ENCODE measurements around the gene JCAD.

GRCh38 chr10:30047430-30047829 is 12.0 kb downstream of the JCAD start:
- TF ChIP-seq POLR2A (IDR thresholded peaks at IDR 0.05; ENCODE audit: low read depth) (no peak), CTCF (IDR thresholded peaks at IDR 0.05) (no peak)

Measured in esophagus muscularis mucosa (tissue), 3 donors.